ENCODE data around the gene ACOXL.

Gene ACOXL

GRCh38 chr2:111054791-111055691, 322.7 kb downstream of the ACOXL start:
- peak overlapping the region; percentile 44 for H3K4me2 ChIP-seq (ENCODE audit: low read length)
- peaks cover 83% of the 10 kb centered on the region for H3K4me1 ChIP-seq (ENCODE audit: control insufficient read depth, low read length)
- peaks cover 3% of the 10 kb centered on the region; the same call in 1 of the 2 replicates for H3K9me3 ChIP-seq (ENCODE audit: control insufficient read depth, insufficient read depth, low read length)
- peaks cover 14% of the 10 kb centered on the region for H3F3A ChIP-seq (ENCODE audit: control insufficient read depth, insufficient read depth)
- H3K27ac ChIP-seq (ENCODE audit: low read depth, low read length), result no peak overlapping the region
- no peaks in the 10 kb centered on the region for H3K36me3 ChIP-seq (ENCODE audit: control insufficient read depth, low read length)
- no peaks in the 10 kb centered on the region for H3K9me2 ChIP-seq (replicated peaks; ENCODE audit: control insufficient read depth, low read length)
- peak overlapping the region; percentile 7; the same call in 1 of the 2 replicates for H3K4me3 ChIP-seq (ENCODE audit: low read length)
- TF ChIP-seq CTCF (IDR thresholded peaks at IDR 0.05; ENCODE audit: low read depth, low read length, poor library complexity, severe bottlenecking) (no peak), EZH2phosphoT487 (IDR thresholded peaks at IDR 0.05; ENCODE audit: borderline replicate concordance, low read length) (no peak)
- no peaks in the 10 kb centered on the region for H4K20me1 ChIP-seq (ENCODE audit: control insufficient read depth, insufficient read depth, low read depth, low read length)
- H3K27me3 ChIP-seq (ENCODE audit: control insufficient read depth, low read length), result no peaks in the 10 kb centered on the region
- no peaks in the 10 kb centered on the region for H3K79me2 ChIP-seq (ENCODE audit: control insufficient read depth, low read length)

- Histone ChIP-seq H3K36me3 (ENCODE audit: control insufficient read depth, low read length) (no peaks in the 10 kb centered on the region), H3K4me3 (ENCODE audit: low read length) (0 out of 2 replicates have a peak overlapping the region, but pooled peaks have one; percentile 7), H3K27ac (ENCODE audit: low read depth, low read length) (no peak overlapping the region), H3F3A (ENCODE audit: control insufficient read depth, insufficient read depth) (peaks cover 15% of the 10 kb centered on the region), H3K27me3 (ENCODE audit: control insufficient read depth, low read length) (no peaks in the 10 kb centered on the region), H3K9me2 (replicated peaks; ENCODE audit: control insufficient read depth, low read length) (no peaks in the 10 kb centered on the region), H3K4me1 (ENCODE audit: control insufficient read depth, low read length) (peaks cover 83% of the 10 kb centered on the region), H3K9me3 (ENCODE audit: control insufficient read depth, insufficient read depth, low read length) (peaks cover 8% of the 10 kb centered on the region; the same call in 1 of the 2 replicates), H3K79me2 (ENCODE audit: control insufficient read depth, low read length) (no peaks in the 10 kb centered on the region), H3K4me2 (ENCODE audit: low read length) (peak overlapping the region; percentile 44), H4K20me1 (ENCODE audit: control insufficient read depth, insufficient read depth, low read depth, low read length) (no peaks in the 10 kb centered on the region)
- TF ChIP-seq CTCF (IDR thresholded peaks at IDR 0.05; ENCODE audit: low read depth, low read length, poor library complexity, severe bottlenecking), result no peak
- no peak for TF ChIP-seq EZH2phosphoT487 (IDR thresholded peaks at IDR 0.05; ENCODE audit: borderline replicate concordance, low read length)
Measured at GRCh38 chr2:111055735-111056134, 323.4 kb downstream of the ACOXL start.

- Histone ChIP-seq H3K27me3 (ENCODE audit: control insufficient read depth, low read length) (no peaks in the 10 kb centered on the region), H3K4me2 (ENCODE audit: low read length) (peak overlapping the region; percentile 88), H3K4me3 (ENCODE audit: low read length) (peak overlapping the region; percentile 67)
Measured at GRCh38 chr2:111057045-111057444, 324.7 kb downstream of the ACOXL start.

More at GRCh38 chr2:111057045-111057444, 324.7 kb downstream of the ACOXL start:
- no peaks in the 10 kb centered on the region for H3K79me2 ChIP-seq (ENCODE audit: control insufficient read depth, low read length)
- H3K9me3 ChIP-seq (ENCODE audit: control insufficient read depth, insufficient read depth, low read length), result peaks cover 12% of the 10 kb centered on the region; the same call in 1 of the 2 replicates
- H3K9me2 ChIP-seq (replicated peaks; ENCODE audit: control insufficient read depth, low read length), result no peaks in the 10 kb centered on the region
- peaks cover 24% of the 10 kb centered on the region for H3F3A ChIP-seq (ENCODE audit: control insufficient read depth, insufficient read depth)
- TF ChIP-seq EZH2phosphoT487 (IDR thresholded peaks at IDR 0.05; ENCODE audit: borderline replicate concordance, low read length) (no peak), CTCF (IDR thresholded peaks at IDR 0.05; ENCODE audit: low read depth, low read length, poor library complexity, severe bottlenecking) (no peak)
- H3K4me1 ChIP-seq (ENCODE audit: control insufficient read depth, low read length), result peaks cover 91% of the 10 kb centered on the region
- no peaks in the 10 kb centered on the region for H4K20me1 ChIP-seq (ENCODE audit: control insufficient read depth, insufficient read depth, low read depth, low read length)
- peak overlapping the region; percentile 90 for H3K27ac ChIP-seq (ENCODE audit: low read depth, low read length)
- no peaks in the 10 kb centered on the region for H3K36me3 ChIP-seq (ENCODE audit: control insufficient read depth, low read length)
